Left lung (tissue), 10 donors: ENCODE measurements around the gene RHOT2. TPM values are rescaled to one million over a fixed set of nuclear protein-coding genes. Genes with fewer than 3 reads are reported as not detected.

ENCODE experiments used
- ATAC-seq: fragments of 200-7000 bp; cut with Tn5 transposase; one replicate; pipeline ENCODE4 v1.9.1; 2020; ENCODE audit warnings: moderate library complexity
- DNase-seq, 4 donors: peaks; one replicate each; pipeline ENCODE4 v3.0.0-alpha.2; 2013 to 2020
- H3K27ac ChIP-seq, 2 donors: fragments of 200-600 bp; sonication (generic) in 1 of 2; one replicate each; pipeline versions ENCODE4 v1.5.0 to v1.8.0; 2020 to 2021
- H3K27me3 ChIP-seq, 2 donors: fragments of 200-600 bp; sonication (generic) in 1 of 2; one replicate each; pipeline versions ENCODE4 v1.5.0 to v1.8.0; 2020 to 2021
- H3K36me3 ChIP-seq, 2 donors: fragments of 200-600 bp; sonication (generic) in 1 of 2; one replicate each; pipeline versions ENCODE4 v1.5.0 to v1.8.0; 2020 to 2021
- H3K4me1 ChIP-seq, 2 donors: fragments of 200-600 bp; one replicate each; pipeline ENCODE4 v1.8.0; 2021
- H3K4me3 ChIP-seq, 2 donors: fragments of 200-600 bp; sonication (generic) in 1 of 2; one replicate each; pipeline versions ENCODE4 v1.5.0 to v1.8.0; 2020 to 2021; ENCODE audit warnings: mild to moderate bottlenecking in 1 of 2
- H3K9me3 ChIP-seq, 2 donors: fragments of 200-600 bp; sonication (generic) in 1 of 2; one replicate each; pipeline versions ENCODE4 v1.5.0 to v1.8.0; 2020 to 2021
- intact Hi-C, 2 donors: fragments of 100-400 bp; cut with DNase I; formaldehyde crosslinking; loops; one replicate each; pipeline versions ENCODE4 v1.11.2 to v1.14.2; 2022
- polyA plus RNA-seq, 6 donors: library from polyadenylated mRNA; unstranded; fragments of 120-200 nt; gene quantifications; one replicate each; pipeline ENCODE4 v1.2.1, GENCODE V29; 2013; ENCODE audit not compliant: insufficient read length in 6 of 6
- total RNA-seq, 2 donors: library from RNA; stranded (reverse); fragmentation: NEBNext Ultra II Directional; extraction: Animal tissue kit (Norgen Biotek cat#: 25700); gene quantifications; one replicate each; pipeline ENCODE4 v1.2.1, GENCODE V29; 2021
- TF ChIP-seq, protein P1 (sequence below), 2 donors: fragments of 200-600 bp; sonication (generic) in 1 of 2; IDR thresholded peaks; one replicate each; pipeline versions ENCODE4 v1.5.0 to v1.8.0; 2021; ENCODE audit warnings: antibody characterized with exemption in 2 of 2
- donor health status: DM: no; HTN: yes; CAD: no.
- donor health status: DM: no; HTN: no; CAD: no.

RHOT2 gene
- total and polyA plus RNA-seq, 8 donors: 59.8 to 104 (median 76.3) TPM

DNA sequence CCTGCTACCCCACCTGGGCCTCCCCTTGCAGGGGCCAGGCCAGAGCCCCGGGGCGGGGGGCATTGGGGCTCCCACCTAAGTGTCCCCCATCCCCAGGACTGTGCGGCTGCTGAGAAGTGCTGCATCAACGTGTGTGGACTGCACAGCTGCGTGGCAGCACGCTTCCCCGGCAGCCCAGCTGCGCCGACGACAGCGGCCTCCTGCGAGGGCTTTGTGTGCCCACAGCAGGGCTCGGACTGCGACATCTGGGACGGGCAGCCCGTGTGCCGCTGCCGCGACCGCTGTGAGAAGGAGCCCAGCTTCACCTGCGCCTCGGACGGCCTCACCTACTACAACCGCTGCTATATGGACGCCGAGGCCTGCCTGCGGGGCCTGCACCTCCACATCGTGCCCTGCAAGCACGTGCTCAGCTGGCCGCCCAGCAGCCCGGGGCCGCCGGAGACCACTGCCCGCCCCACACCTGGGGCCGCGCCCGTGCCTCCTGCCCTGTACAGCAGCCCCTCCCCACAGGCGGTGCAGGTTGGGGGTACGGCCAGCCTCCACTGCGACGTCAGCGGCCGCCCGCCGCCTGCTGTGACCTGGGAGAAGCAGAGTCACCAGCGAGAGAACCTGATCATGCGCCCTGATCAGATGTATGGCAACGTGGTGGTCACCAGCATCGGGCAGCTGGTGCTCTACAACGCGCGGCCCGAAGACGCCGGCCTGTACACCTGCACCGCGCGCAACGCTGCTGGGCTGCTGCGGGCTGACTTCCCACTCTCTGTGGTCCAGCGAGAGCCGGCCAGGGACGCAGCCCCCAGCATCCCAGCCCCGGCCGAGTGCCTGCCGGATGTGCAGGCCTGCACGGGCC, 35.2 kb upstream of the RHOT2 start:
- Histone ChIP-seq H3K27ac (no peak overlapping the region), H3K36me3 (peaks cover 0 to 39% of the 10 kb centered on the region in 2 donors), H3K9me3 (no peaks in the 10 kb centered on the region), H3K27me3 (peaks cover 0 to 6% of the 10 kb centered on the region in 2 donors), H3K4me3 (no peak overlapping the region), H3K4me1 (peaks cover 12 to 58% of the 10 kb centered on the region in 2 donors)
- ATAC-seq: no peak
- intact Hi-C loops: no loop called here
- TF ChIP-seq, protein P1, sequence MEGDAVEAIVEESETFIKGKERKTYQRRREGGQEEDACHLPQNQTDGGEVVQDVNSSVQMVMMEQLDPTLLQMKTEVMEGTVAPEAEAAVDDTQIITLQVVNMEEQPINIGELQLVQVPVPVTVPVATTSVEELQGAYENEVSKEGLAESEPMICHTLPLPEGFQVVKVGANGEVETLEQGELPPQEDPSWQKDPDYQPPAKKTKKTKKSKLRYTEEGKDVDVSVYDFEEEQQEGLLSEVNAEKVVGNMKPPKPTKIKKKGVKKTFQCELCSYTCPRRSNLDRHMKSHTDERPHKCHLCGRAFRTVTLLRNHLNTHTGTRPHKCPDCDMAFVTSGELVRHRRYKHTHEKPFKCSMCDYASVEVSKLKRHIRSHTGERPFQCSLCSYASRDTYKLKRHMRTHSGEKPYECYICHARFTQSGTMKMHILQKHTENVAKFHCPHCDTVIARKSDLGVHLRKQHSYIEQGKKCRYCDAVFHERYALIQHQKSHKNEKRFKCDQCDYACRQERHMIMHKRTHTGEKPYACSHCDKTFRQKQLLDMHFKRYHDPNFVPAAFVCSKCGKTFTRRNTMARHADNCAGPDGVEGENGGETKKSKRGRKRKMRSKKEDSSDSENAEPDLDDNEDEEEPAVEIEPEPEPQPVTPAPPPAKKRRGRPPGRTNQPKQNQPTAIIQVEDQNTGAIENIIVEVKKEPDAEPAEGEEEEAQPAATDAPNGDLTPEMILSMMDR (IDR thresholded peaks at IDR 0.05): no peak
- DNase-seq: no peak

DNA sequence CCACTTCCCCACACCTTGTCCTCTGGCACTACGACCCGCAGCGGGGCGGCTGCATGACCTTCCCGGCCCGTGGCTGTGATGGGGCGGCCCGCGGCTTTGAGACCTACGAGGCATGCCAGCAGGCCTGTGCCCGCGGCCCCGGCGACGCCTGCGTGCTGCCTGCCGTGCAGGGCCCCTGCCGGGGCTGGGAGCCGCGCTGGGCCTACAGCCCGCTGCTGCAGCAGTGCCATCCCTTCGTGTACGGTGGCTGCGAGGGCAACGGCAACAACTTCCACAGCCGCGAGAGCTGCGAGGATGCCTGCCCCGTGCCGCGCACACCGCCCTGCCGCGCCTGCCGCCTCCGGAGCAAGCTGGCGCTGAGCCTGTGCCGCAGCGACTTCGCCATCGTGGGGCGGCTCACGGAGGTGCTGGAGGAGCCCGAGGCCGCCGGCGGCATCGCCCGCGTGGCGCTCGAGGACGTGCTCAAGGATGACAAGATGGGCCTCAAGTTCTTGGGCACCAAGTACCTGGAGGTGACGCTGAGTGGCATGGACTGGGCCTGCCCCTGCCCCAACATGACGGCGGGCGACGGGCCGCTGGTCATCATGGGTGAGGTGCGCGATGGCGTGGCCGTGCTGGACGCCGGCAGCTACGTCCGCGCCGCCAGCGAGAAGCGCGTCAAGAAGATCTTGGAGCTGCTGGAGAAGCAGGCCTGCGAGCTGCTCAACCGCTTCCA, 34.4 kb upstream of the RHOT2 start:
- Histone ChIP-seq H3K4me3 (no peak overlapping the region), H3K27ac (no peak overlapping the region), H3K36me3 (peaks cover 0 to 31% of the 10 kb centered on the region in 2 donors), H3K27me3 (peaks cover 0 to 6% of the 10 kb centered on the region in 2 donors), H3K4me1 (peaks cover 12 to 56% of the 10 kb centered on the region in 2 donors), H3K9me3 (no peaks in the 10 kb centered on the region)
- no peak for DNase-seq
- intact Hi-C loops: no loop called here
- ATAC-seq: no peak
- TF ChIP-seq, protein P1 (IDR thresholded peaks at IDR 0.05): no peak

DNA sequence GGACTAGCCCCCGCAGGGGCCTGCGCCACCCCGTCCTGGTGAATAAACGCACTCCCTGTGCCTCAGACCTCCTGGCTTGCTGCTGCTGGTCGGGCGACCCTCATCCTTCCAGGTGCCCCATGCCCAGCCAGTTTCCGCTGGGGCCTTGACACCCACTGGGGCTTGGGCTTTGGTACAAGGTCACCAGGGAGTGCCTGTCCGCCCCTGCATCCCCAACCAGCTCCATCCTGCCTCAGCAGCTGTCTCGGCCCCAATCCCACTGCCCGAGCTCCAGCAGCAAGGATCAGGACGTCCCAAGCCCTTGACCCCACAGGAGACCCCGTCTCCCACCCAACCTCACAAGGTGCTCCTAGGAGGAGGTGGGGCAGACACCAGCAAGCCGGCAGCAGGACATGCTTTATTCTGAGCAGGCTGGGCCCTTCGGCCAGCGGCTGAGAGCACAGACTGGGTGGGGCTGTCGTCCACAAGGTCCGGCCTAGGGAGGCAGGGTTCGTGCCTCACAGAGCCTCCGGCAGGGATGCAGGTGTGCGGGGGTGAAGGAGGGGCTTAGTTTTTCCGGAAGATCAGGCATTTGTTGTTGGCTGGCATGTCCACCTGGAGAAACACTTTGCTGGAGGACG, 33.8 kb upstream of the RHOT2 start:
- DNase-seq: no peak
- ATAC-seq: no peak
- Histone ChIP-seq H3K27ac (no peak overlapping the region), H3K9me3 (no peaks in the 10 kb centered on the region), H3K36me3 (peaks cover 0 to 24% of the 10 kb centered on the region in 2 donors), H3K27me3 (peaks cover 0 to 6% of the 10 kb centered on the region in 2 donors), H3K4me1 (peaks cover 12 to 49% of the 10 kb centered on the region in 2 donors), H3K4me3 (no peak overlapping the region)
- intact Hi-C loops: no loop called here
- TF ChIP-seq, protein P1 (IDR thresholded peaks at IDR 0.05): no peak

DNA sequence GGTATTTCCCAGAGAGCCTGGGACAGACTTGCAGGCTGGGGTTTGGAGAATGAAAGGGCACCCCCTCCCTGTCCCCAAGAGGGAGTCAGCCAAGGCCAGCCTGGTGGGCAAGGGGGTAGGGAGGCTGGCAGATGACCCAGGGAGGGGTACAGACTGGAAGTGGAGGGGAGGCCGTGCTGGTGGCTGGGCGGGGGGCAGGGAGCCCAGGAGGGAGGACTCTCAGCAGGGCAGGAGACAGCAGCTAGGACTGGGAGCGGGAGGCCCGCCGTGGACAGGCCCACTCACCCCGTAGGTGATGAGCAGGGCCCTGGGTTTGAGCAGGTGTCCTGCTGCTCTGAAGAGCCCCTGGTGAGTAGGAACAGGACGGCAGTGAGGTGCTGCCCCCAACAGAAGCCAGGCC, 32.9 kb upstream of the RHOT2 start:
- ATAC-seq: no peak
- Histone ChIP-seq H3K27me3 (peaks cover 0 to 6% of the 10 kb centered on the region in 2 donors), H3K36me3 (peaks cover 0 to 21% of the 10 kb centered on the region in 2 donors), H3K9me3 (no peaks in the 10 kb centered on the region), H3K4me1 (peaks cover 12 to 41% of the 10 kb centered on the region in 2 donors), H3K27ac (no peak overlapping the region), H3K4me3 (peak overlapping the region; percentile 81 to 89)
- TF ChIP-seq, protein P1 (IDR thresholded peaks at IDR 0.05): no peak
- no peak for DNase-seq
- intact Hi-C loops: no loop called here
